ENCODE data around the gene FRYL. TPM values are rescaled to one million over a fixed set of nuclear protein-coding genes. Genes with fewer than 3 reads are reported as not detected.

Gene FRYL
- total and polyA plus RNA-seq, 2 of the 8 experiments (the other 6 are each of a cell fraction or from before 2014, with no cell fraction given) = 8.0 to 36.5 TPM

GRCh38 chr4:48649505-48649904 is 130.6 kb downstream of the FRYL start:
- Histone ChIP-seq H3K4me3 (ENCODE audit: extremely low read depth in 1 of 4, insufficient read depth in 2 of 4, low read depth in 3 of 4, low read length in 4 of 4) (no peak overlapping the region), H4K8ac (ENCODE audit: extremely low read depth, insufficient read depth, low read length) (no peak overlapping the region), H3K23me2 (ENCODE audit: low read depth, low read length) (no peaks in the 10 kb centered on the region), H2BK5ac (ENCODE audit: low read depth, low read length) (no peak overlapping the region), H2BK15ac (ENCODE audit: low read length) (no peak overlapping the region), H4K5ac (ENCODE audit: insufficient read length, low read depth, low read length) (no peak overlapping the region), H2BK120ac (replicated peaks; ENCODE audit: low read depth, low read length) (no peak overlapping the region), H3K79me1 (ENCODE audit: low read depth, low read length) (no peaks in the 10 kb centered on the region; the same call in 1 of the 2 replicates), H2AK5ac (ENCODE audit: low read depth, low read length) (no peak overlapping the region), H3K4me1 (replicated peaks in 1 of 4; ENCODE audit: control insufficient read depth in 3 of 4, insufficient read depth in 4 of 4, low read length in 3 of 4) (no peaks in the 10 kb centered on the region; a peak in 1 of 7 replicates), H3K23ac (ENCODE audit: insufficient read length) (no peak overlapping the region), H3K27me3 (replicated peaks in 1 of 4; ENCODE audit: control insufficient read depth in 3 of 4, extremely low read depth in 1 of 4, insufficient read depth in 3 of 4, low read length in 3 of 4) (no peaks in the 10 kb centered on the region), H3K56ac (replicated peaks; ENCODE audit: insufficient read length, low read depth, low read length) (no peak overlapping the region), H3K79me2 (ENCODE audit: control insufficient read depth in 1 of 2, insufficient read depth in 2 of 2, low read length in 2 of 2) (peaks cover 0 to 16% of the 10 kb centered on the region in 2 experiments; a peak in 2 of 4 replicates), H3K36me3 (ENCODE audit: control insufficient read depth in 2 of 4, insufficient read depth in 4 of 4, low read length in 3 of 4) (no peaks in the 10 kb centered on the region; a peak in 1 of 8 replicates), H3K4ac (replicated peaks; ENCODE audit: insufficient read length, low read depth, low read length) (no peak overlapping the region), H4K20me1 (replicated peaks in 1 of 2; ENCODE audit: control insufficient read depth in 1 of 2, insufficient read depth in 2 of 2, low read length in 2 of 2) (peaks cover 0 to 4% of the 10 kb centered on the region in 2 experiments), H3K4me2 (ENCODE audit: insufficient read depth in 1 of 2, low read depth in 2 of 2, low read length in 2 of 2) (no peak overlapping the region), H4K91ac (replicated peaks; ENCODE audit: insufficient read length, low read length) (no peak overlapping the region), H3K18ac (ENCODE audit: extremely low read depth, low read length) (no peak overlapping the region), H3K14ac (ENCODE audit: insufficient read length) (no peak overlapping the region), H3K9me3 (ENCODE audit: insufficient read depth in 2 of 2, low read depth in 1 of 2, low read length in 1 of 2) (no peaks in the 10 kb centered on the region), H2BK12ac (ENCODE audit: low read depth, low read length) (no peak overlapping the region), H3K27ac (ENCODE audit: low read depth, low read length) (no peak overlapping the region), H2BK20ac (ENCODE audit: low read length) (no peak overlapping the region), H2AFZ (ENCODE audit: low read length) (no peak overlapping the region), H3K9ac (replicated peaks in 1 of 4; ENCODE audit: extremely low read depth in 1 of 4, low read depth in 3 of 4, low read length in 3 of 4) (no peak overlapping the region)
- CTCF ChIA-PET (ENCODE audit: partially characterized antibody) = interaction anchor here (1.1 kb wide), 1 partner anchor 12 kb away, joined by 3 read pairs; no protein-coding TSS in a partner anchor
- FAIRE-seq (no peak), DNase-seq (ENCODE audit: low read depth in 1 of 2, low spot score in 2 of 2) (no peak)
- 80% methylated on average over 3 of the region's 3 CpGs; no CpG with 5 or more reads in 1 of the 2 experiments for WGBS, 2 experiments (ENCODE audit: extremely low coverage in 1 of 2, insufficient coverage in 1 of 2, insufficient read length in 1 of 2, insufficient replicate concordance in 2 of 2, low coverage in 1 of 2, low lambda C conversion rate in 2 of 2, missing lambda C conversion rate in 1 of 2)
- POLR2A ChIA-PET (ENCODE audit: partially characterized antibody) = no interaction called here
- TF ChIP-seq, protein P1, sequence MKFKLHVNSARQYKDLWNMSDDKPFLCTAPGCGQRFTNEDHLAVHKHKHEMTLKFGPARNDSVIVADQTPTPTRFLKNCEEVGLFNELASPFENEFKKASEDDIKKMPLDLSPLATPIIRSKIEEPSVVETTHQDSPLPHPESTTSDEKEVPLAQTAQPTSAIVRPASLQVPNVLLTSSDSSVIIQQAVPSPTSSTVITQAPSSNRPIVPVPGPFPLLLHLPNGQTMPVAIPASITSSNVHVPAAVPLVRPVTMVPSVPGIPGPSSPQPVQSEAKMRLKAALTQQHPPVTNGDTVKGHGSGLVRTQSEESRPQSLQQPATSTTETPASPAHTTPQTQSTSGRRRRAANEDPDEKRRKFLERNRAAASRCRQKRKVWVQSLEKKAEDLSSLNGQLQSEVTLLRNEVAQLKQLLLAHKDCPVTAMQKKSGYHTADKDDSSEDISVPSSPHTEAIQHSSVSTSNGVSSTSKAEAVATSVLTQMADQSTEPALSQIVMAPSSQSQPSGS (IDR thresholded peaks at IDR 0.05; ENCODE audit: low read length) = no peak
- TF ChIP-seq SIN3A (conservative IDR thresholded peaks at IDR 0.05 in 1 of 2, IDR thresholded peaks at IDR 0.05 in 1 of 2; ENCODE audit: low read depth in 1 of 2, low read length in 2 of 2) (no peak), TBP (IDR thresholded peaks at IDR 0.05; ENCODE audit: low read depth, low read length) (no peak), NRF1 (IDR thresholded peaks at IDR 0.05; ENCODE audit: low read depth, low read length) (no peak), RNF2 (IDR thresholded peaks at IDR 0.05; ENCODE audit: borderline replicate concordance, low read depth, low read length, missing control alignments, poor library complexity, severe bottlenecking) (no peak), CTBP2 (IDR thresholded peaks at IDR 0.05; ENCODE audit: borderline replicate concordance, insufficient read depth, insufficient read length, low read length) (no peak), CHD2 (IDR thresholded peaks at IDR 0.05; ENCODE audit: low read length) (no peak), TAF1 (IDR thresholded peaks at IDR 0.05; ENCODE audit: low read depth, low read length) (no peak)

Data from H1 (cell line).